Astrocyte (in vitro differentiated cells and primary cell): Measurements from ENCODE around the gene CSMD2. TPM values are rescaled to one million over a fixed set of nuclear protein-coding genes. Genes with fewer than 3 reads are reported as not detected.

Source experiments
- DNase-seq: peaks from one replicate; pipeline ENCODE4 v3.0.0-alpha.2; 2010; ENCODE audit warnings: low read depth
- FAIRE-seq: peaks from 2 replicates; lab custom pipeline; 2011; peaks lifted over from hg19 to GRCh38; lab: Jason Lieb, UNC
- H2AFZ ChIP-seq: 2 replicates; pipeline ENCODE4 v1.6.0; 2012; ENCODE audit warnings: low read depth, low read length, inconsistent platforms
- H3K27ac ChIP-seq: 2 replicates; pipeline ENCODE4 v1.5.1; 2011; ENCODE audit warnings: low read depth, low read length, inconsistent platforms
- H3K27me3 ChIP-seq: 2 replicates; pipeline ENCODE4 v1.6.0; 2011; ENCODE audit warnings: low read length, inconsistent platforms; ENCODE audit not compliant: insufficient read depth
- H3K36me3 ChIP-seq: 2 replicates; pipeline ENCODE4 v1.5.1; 2011; ENCODE audit warnings: low read length, inconsistent platforms; ENCODE audit not compliant: insufficient read depth
- H3K4me1 ChIP-seq: 2 replicates; pipeline ENCODE4 v1.5.1; 2011; ENCODE audit warnings: low read length, inconsistent platforms; ENCODE audit not compliant: insufficient read depth
- H3K4me2 ChIP-seq: 2 replicates; pipeline ENCODE4 v1.6.0; 2012; ENCODE audit warnings: low read length, inconsistent platforms
- H3K4me3 ChIP-seq: 2 replicates; pipeline ENCODE4 v1.5.1; 2011; ENCODE audit warnings: low read depth, mild to moderate bottlenecking, low read length, inconsistent platforms; ENCODE audit not compliant: insufficient read depth
- H3K79me2 ChIP-seq: 2 replicates; pipeline ENCODE4 v1.6.0; 2012; ENCODE audit warnings: mild to moderate bottlenecking, low read length, inconsistent platforms; ENCODE audit not compliant: insufficient read depth
- H3K9ac ChIP-seq: 2 replicates; pipeline ENCODE4 v1.6.0; 2012; ENCODE audit warnings: mild to moderate bottlenecking, low read length, inconsistent platforms
- H3K9me3 ChIP-seq: 2 replicates; pipeline ENCODE4 v1.5.1; 2012; ENCODE audit warnings: low read depth, mild to moderate bottlenecking, low read length, inconsistent platforms; ENCODE audit not compliant: insufficient read depth
- H4K20me1 ChIP-seq: 2 replicates; pipeline ENCODE4 v1.6.0; 2012; ENCODE audit warnings: low read length, inconsistent platforms; ENCODE audit not compliant: insufficient read depth
- H3K27ac Mint-ChIP-seq: one replicate; pipeline ENCODE4 v1.8.0; 2021; ENCODE audit warnings: mild to moderate bottlenecking, mixed read lengths; ENCODE audit not compliant: unreplicated experiment
- H3K27me3 Mint-ChIP-seq: one replicate; pipeline ENCODE4 v1.8.0; 2021; ENCODE audit warnings: low read depth, mixed read lengths; ENCODE audit not compliant: unreplicated experiment
- H3K36me3 Mint-ChIP-seq: one replicate; pipeline ENCODE4 v1.8.0; 2021; ENCODE audit warnings: low read depth, mixed read lengths; ENCODE audit not compliant: unreplicated experiment
- H3K4me1 Mint-ChIP-seq: one replicate; pipeline ENCODE4 v1.8.0; 2021; ENCODE audit warnings: low read depth, mixed read lengths; ENCODE audit not compliant: unreplicated experiment
- H3K4me3 Mint-ChIP-seq: one replicate; pipeline ENCODE4 v1.8.0; 2021; ENCODE audit warnings: mild to moderate bottlenecking, moderate library complexity, mixed read lengths; ENCODE audit not compliant: unreplicated experiment
- H3K9me3 Mint-ChIP-seq: one replicate; pipeline ENCODE4 v1.8.0; 2021; ENCODE audit warnings: mild to moderate bottlenecking, mixed read lengths; ENCODE audit not compliant: unreplicated experiment
- CTCF ChIP-seq: IDR thresholded peaks from 2 replicates; pipeline ENCODE4 v1.5.1; 2011; ENCODE audit warnings: low read depth, mild to moderate bottlenecking, inconsistent platforms, low read length, moderate library complexity; ENCODE audit not compliant: insufficient read depth
- EZH2 ChIP-seq: IDR thresholded peaks from 2 replicates; pipeline ENCODE4 v1.6.1; 2012; ENCODE audit warnings: mild to moderate bottlenecking, low read length, inconsistent platforms; ENCODE audit not compliant: insufficient read depth
- total RNA-seq: library from RNA; stranded (reverse); gene quantifications from 2 replicates; pipeline ENCODE4 v1.2.1, GENCODE V29; 2021

The CSMD2 gene
- total RNA-seq, 1 donor from 2014 or later = 11.1 TPM

- no peak overlapping the region for H3K9ac ChIP-seq
- peaks cover 46% of the 10 kb centered on the region for H4K20me1 ChIP-seq
- no peaks in the 10 kb centered on the region for H3K4me1 Mint-ChIP-seq
- no peaks in the 10 kb centered on the region for H3K4me1 ChIP-seq
- H3K36me3 Mint-ChIP-seq = peaks cover 13% of the 10 kb centered on the region
- DNase-seq (no peak), FAIRE-seq (no peak)
- no peak overlapping the region for H3K4me3 Mint-ChIP-seq
- no peak overlapping the region for H3K27ac Mint-ChIP-seq
- H3K27me3 ChIP-seq = no peaks in the 10 kb centered on the region
- H3K79me2 ChIP-seq = no peaks in the 10 kb centered on the region
- H3K27ac ChIP-seq = no peak overlapping the region
- H3K27me3 Mint-ChIP-seq = peaks cover 11% of the 10 kb centered on the region
- no peaks in the 10 kb centered on the region for H3K36me3 ChIP-seq
- no peak overlapping the region for H2AFZ ChIP-seq
- TF ChIP-seq CTCF = no peak
- TF ChIP-seq EZH2 = no peak
- no peaks in the 10 kb centered on the region for H3K9me3 ChIP-seq
- H3K4me3 ChIP-seq = no peak overlapping the region
- H3K9me3 Mint-ChIP-seq = peaks cover 9% of the 10 kb centered on the region
- H3K4me2 ChIP-seq = no peak overlapping the region
Measured at GRCh38 chr1:33960188-33960895, 204.7 kb downstream of the CSMD2 start.

DNA sequence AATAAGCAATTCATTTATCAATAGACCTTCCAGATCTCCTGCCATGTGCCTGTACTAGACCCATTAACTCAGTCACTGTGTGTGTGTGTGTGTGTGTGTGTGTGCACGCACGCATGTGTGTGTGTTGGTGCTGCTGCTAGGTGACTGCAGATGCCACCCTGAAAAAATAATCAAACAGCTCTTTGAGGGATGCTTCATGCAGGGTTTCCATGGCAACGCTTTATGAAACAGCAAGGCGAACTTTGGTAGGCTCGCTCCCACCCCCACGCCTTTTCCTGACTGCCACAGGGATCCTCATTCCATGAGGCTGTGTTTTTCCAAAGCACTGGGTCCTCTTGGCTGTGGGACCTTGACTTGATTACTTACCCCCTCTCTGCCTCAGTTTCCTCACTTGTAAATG is 207.2 kb downstream of the CSMD2 start:
- DNase-seq (no peak), FAIRE-seq (no peak)
- Mint-ChIP-seq H3K4me1 (no peaks in the 10 kb centered on the region), H3K9me3 (peaks cover 9% of the 10 kb centered on the region), H3K27ac (no peak overlapping the region), H3K36me3 (peaks cover 10% of the 10 kb centered on the region), H3K4me3 (no peak overlapping the region), H3K27me3 (peaks cover 6% of the 10 kb centered on the region)
- no peak overlapping the region for H3K27ac ChIP-seq
- H3K4me2 ChIP-seq = no peak overlapping the region
- H3K27me3 ChIP-seq = no peaks in the 10 kb centered on the region
- TF ChIP-seq EZH2 (no peak), CTCF (no peak)
- peaks cover 51% of the 10 kb centered on the region for H4K20me1 ChIP-seq
- H3K36me3 ChIP-seq = no peaks in the 10 kb centered on the region
- H3K79me2 ChIP-seq = no peaks in the 10 kb centered on the region
- H3K9me3 ChIP-seq = no peaks in the 10 kb centered on the region
- no peak overlapping the region for H3K9ac ChIP-seq
- H3K4me3 ChIP-seq = no peak overlapping the region
- no peak overlapping the region for H2AFZ ChIP-seq
- H3K4me1 ChIP-seq = no peaks in the 10 kb centered on the region

GRCh38 chr1:33955096-33955495 is 209.9 kb downstream of the CSMD2 start:
- TF ChIP-seq CTCF = no peak
- TF ChIP-seq EZH2 = no peak
- Histone ChIP-seq H4K20me1 (peaks cover 56% of the 10 kb centered on the region), H3K79me2 (no peaks in the 10 kb centered on the region), H3K4me1 (no peaks in the 10 kb centered on the region), H3K4me3 (no peak overlapping the region), H3K9me3 (no peaks in the 10 kb centered on the region), H2AFZ (no peak overlapping the region), H3K36me3 (no peaks in the 10 kb centered on the region), H3K27ac (no peak overlapping the region), H3K4me2 (no peak overlapping the region), H3K27me3 (no peaks in the 10 kb centered on the region), H3K9ac (no peak overlapping the region)
- DNase-seq (no peak), FAIRE-seq (no peak)
- peaks cover 6% of the 10 kb centered on the region for H3K36me3 Mint-ChIP-seq
- peaks cover 2% of the 10 kb centered on the region for H3K9me3 Mint-ChIP-seq
- no peak overlapping the region for H3K4me3 Mint-ChIP-seq
- no peaks in the 10 kb centered on the region for H3K27me3 Mint-ChIP-seq
- no peak overlapping the region for H3K27ac Mint-ChIP-seq
- no peaks in the 10 kb centered on the region for H3K4me1 Mint-ChIP-seq
